Left ventricle myocardium inferior (tissue), 1 donor: ENCODE data around the gene PTGR3. TPM values are rescaled to one million over a fixed set of nuclear protein-coding genes. Genes with fewer than 3 reads are reported as not detected.

Source experiments
- DNase-seq: peaks from one replicate; pipeline ENCODE4 v3.0.0-alpha.2; 2020
- H3K27ac ChIP-seq: fragments of 200-600 bp; replicated peaks from 2 replicates; pipeline ENCODE4 v1.8.0; 2021
- H3K27me3 ChIP-seq: fragments of 200-600 bp; 2 replicates; pipeline ENCODE4 v1.8.0; 2021; ENCODE audit warnings: low read depth
- H3K36me3 ChIP-seq: fragments of 200-600 bp; 2 replicates; pipeline ENCODE4 v1.8.0; 2021
- H3K4me1 ChIP-seq: fragments of 200-600 bp; 2 replicates; pipeline ENCODE4 v1.8.0; 2021
- H3K4me3 ChIP-seq: fragments of 200-600 bp; 2 replicates; pipeline ENCODE4 v1.8.0; 2021; ENCODE audit warnings: mild to moderate bottlenecking, moderate library complexity
- H3K9me3 ChIP-seq: fragments of 200-600 bp; replicated peaks from 2 replicates; pipeline ENCODE4 v1.8.0; 2021
- CTCF ChIP-seq: fragments of 200-600 bp; IDR thresholded peaks from 2 replicates; pipeline ENCODE4 v1.8.0; 2021; ENCODE audit warnings: antibody characterized with exemption, mild to moderate bottlenecking, borderline replicate concordance
- intact Hi-C: fragments of 100-400 bp; cut with micrococcal nuclease; formaldehyde crosslinking; loops from one replicate; pipeline ENCODE4 v1.11.0; 2022
- total RNA-seq: library from RNA; stranded (reverse); fragmentation: NEBNext Ultra II Directional; extraction: Animal tissue kit (Norgen Biotek cat#: 25700); gene quantifications from one replicate; pipeline ENCODE4 v1.2.1, GENCODE V29; 2021
- donor health status: DM: no; HTN: yes; CAD: no; lungs with severe emphysema.

The PTGR3 gene
- total RNA-seq, 1 donor from 2014 or later = 77.3 TPM

GRCh38 chr18:75170916-75171315 is 38.0 kb downstream of the PTGR3 start:
- Histone ChIP-seq H3K27me3 (no peaks in the 10 kb centered on the region), H3K4me3 (peak overlapping the region; percentile 50), H3K4me1 (peaks cover 30% of the 10 kb centered on the region), H3K9me3 (no peaks in the 10 kb centered on the region), H3K27ac (peak overlapping the region; percentile 89), H3K36me3 (no peaks in the 10 kb centered on the region)
- TF ChIP-seq CTCF = no peak
- DNase-seq = no peak
- intact Hi-C loops = no loop called here

DNA sequence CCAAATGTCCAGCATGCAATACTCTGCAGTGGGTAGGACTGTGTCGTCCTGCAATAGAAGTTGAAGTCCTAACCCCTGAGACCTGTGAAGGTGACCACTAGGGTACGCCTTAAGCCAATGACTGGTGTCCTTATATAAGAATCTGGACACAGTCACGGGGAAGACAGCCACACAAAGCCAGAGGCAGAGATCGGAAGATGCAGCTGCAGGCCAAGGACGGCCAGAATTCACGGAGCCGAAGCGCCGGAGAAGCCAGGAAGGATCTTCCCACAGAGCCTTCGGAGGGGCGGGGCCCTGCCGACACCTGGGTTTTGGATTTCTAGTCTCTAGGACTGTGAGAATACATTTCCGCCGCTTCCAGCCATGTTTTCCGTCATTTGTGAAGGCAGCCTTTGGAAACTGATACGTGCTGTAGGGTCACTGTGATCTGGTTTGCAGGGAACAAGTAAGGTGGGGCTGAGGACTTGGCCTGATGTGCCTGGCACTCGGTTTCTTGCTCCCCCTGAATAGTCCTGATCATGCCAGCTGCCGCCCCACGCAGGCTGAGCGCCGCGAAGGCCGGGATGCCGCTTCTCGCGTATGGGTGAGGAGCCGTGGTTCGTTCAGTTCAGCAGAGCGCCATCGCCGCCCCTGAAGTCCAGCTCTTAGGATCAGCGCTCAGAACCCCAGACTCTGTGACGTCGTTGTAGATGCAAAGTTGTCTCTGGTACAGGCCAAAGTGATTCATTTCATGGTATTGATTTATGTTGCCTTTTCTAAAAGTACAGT is 38.7 kb downstream of the PTGR3 start:
- H3K27ac ChIP-seq = peak overlapping the region; percentile 89
- peak; percentile 55 for DNase-seq
- peak overlapping the region; percentile 50 for H3K4me3 ChIP-seq
- intact Hi-C loops = no loop called here
- H3K27me3 ChIP-seq = no peaks in the 10 kb centered on the region
- H3K9me3 ChIP-seq = no peaks in the 10 kb centered on the region
- TF ChIP-seq CTCF = peak; percentile 41
- H3K36me3 ChIP-seq = no peaks in the 10 kb centered on the region
- peaks cover 30% of the 10 kb centered on the region for H3K4me1 ChIP-seq

GRCh38 chr18:75169411-75169810 is 39.5 kb downstream of the PTGR3 start:
- peaks cover 30% of the 10 kb centered on the region for H3K4me1 ChIP-seq
- peaks cover 6% of the 10 kb centered on the region for H3K9me3 ChIP-seq
- H3K36me3 ChIP-seq = no peaks in the 10 kb centered on the region
- no peaks in the 10 kb centered on the region for H3K27me3 ChIP-seq
- peak overlapping the region; percentile 50 for H3K4me3 ChIP-seq
- intact Hi-C loops = no loop called here
- no peak for DNase-seq
- TF ChIP-seq CTCF = no peak
- peak overlapping the region; percentile 89 for H3K27ac ChIP-seq

GRCh38 chr18:75168619-75169018 is 40.3 kb downstream of the PTGR3 start:
- TF ChIP-seq CTCF = no peak
- DNase-seq = no peak
- Histone ChIP-seq H3K27me3 (no peaks in the 10 kb centered on the region), H3K4me1 (peaks cover 30% of the 10 kb centered on the region), H3K9me3 (peaks cover 6% of the 10 kb centered on the region), H3K27ac (peak overlapping the region; percentile 89), H3K36me3 (no peaks in the 10 kb centered on the region), H3K4me3 (no peak overlapping the region)
- intact Hi-C loops = no loop called here

- H3K9me3 ChIP-seq = peaks cover 6% of the 10 kb centered on the region
- H3K27ac ChIP-seq = peak overlapping the region; percentile 89
- H3K4me3 ChIP-seq = peak overlapping the region; percentile 52
- no peaks in the 10 kb centered on the region for H3K36me3 ChIP-seq
- DNase-seq = peak; percentile 35
- H3K27me3 ChIP-seq = no peaks in the 10 kb centered on the region
- intact Hi-C loops = no loop called here
- no peak for TF ChIP-seq CTCF
- peaks cover 30% of the 10 kb centered on the region for H3K4me1 ChIP-seq
Measured at GRCh38 chr18:75167759-75168618, 41.0 kb downstream of the PTGR3 start.
